ENCODE data around the gene RHOXF2B. TPM values are rescaled to one million over a fixed set of nuclear protein-coding genes. Genes with fewer than 3 reads are reported as not detected.
"Not testable (repeated sequence)": the region's sequence is repeated elsewhere in the genome, so short reads cannot be mapped to it uniquely, and the experiment has no call there.

The RHOXF2B gene
- total RNA-seq = not detected in 2 replicates

- intact Hi-C loops (cut with micrococcal nuclease) = not testable (repeated sequence)
Measured at GRCh38 chrX:120077590-120077989, at the start of gene RHOXF2B. Gene RHOXF2B (minus strand): TSS chrX:120077690. CDS start chrX:120077552, 138 bp downstream.

- intact Hi-C loops (cut with micrococcal nuclease) = no loop called here
Measured at GRCh38 chrX:120125444-120125843, 48.0 kb upstream of the RHOXF2B start.

- intact Hi-C loops (cut with micrococcal nuclease) = no loop called here
Measured at GRCh38 chrX:120120223-120120622, 42.7 kb upstream of the RHOXF2B start.

- intact Hi-C loops (cut with micrococcal nuclease) = no loop called here
Measured at GRCh38 chrX:120115438-120115963, 38.0 kb upstream of the RHOXF2B start, which contains the start of gene RHOXF1. Gene RHOXF1 (minus strand): TSS chrX:120115913. CDS start chrX:120115862, 51 bp downstream.

GRCh38 chrX:120111611-120112010, 34.1 kb upstream of the RHOXF2B start:
- intact Hi-C loops (cut with micrococcal nuclease) = no loop called here

- intact Hi-C loops (cut with micrococcal nuclease) = no loop called here
Measured at GRCh38 chrX:120109378-120109777, 31.9 kb upstream of the RHOXF2B start.

GRCh38 chrX:120104707-120105106, 27.2 kb upstream of the RHOXF2B start:
- intact Hi-C loops (cut with micrococcal nuclease) = not testable (repeated sequence)

- intact Hi-C loops (cut with micrococcal nuclease) = not testable (repeated sequence)
Measured at GRCh38 chrX:120101057-120101456, 23.6 kb upstream of the RHOXF2B start.

- intact Hi-C loops (cut with micrococcal nuclease) = no loop called here
Measured at GRCh38 chrX:120090208-120090607, 12.7 kb upstream of the RHOXF2B start.

GRCh38 chrX:120087289-120088017, 10.0 kb upstream of the RHOXF2B start:
- intact Hi-C loops (cut with micrococcal nuclease) = no loop called here

GRCh38 chrX:120085553-120086185, 8.2 kb upstream of the RHOXF2B start:
- intact Hi-C loops (cut with micrococcal nuclease) = not testable (repeated sequence)

GRCh38 chrX:120066169-120066568, 11.3 kb downstream of the RHOXF2B start:
- intact Hi-C loops (cut with micrococcal nuclease) = not testable (repeated sequence)

- intact Hi-C loops (cut with micrococcal nuclease) = not testable (repeated sequence)
Measured at GRCh38 chrX:120042712-120043111, 34.8 kb downstream of the RHOXF2B start.

GRCh38 chrX:120042247-120042646, 35.2 kb downstream of the RHOXF2B start:
- intact Hi-C loops (cut with micrococcal nuclease) = not testable (repeated sequence)

GRCh38 chrX:120040176-120040575, 37.3 kb downstream of the RHOXF2B start:
- intact Hi-C loops (cut with micrococcal nuclease) = not testable (repeated sequence)

GRCh38 chrX:120039087-120039733, 38.3 kb downstream of the RHOXF2B start:
- intact Hi-C loops (cut with micrococcal nuclease) = not testable (repeated sequence)

GRCh38 chrX:120036704-120037103, 40.8 kb downstream of the RHOXF2B start:
- intact Hi-C loops (cut with micrococcal nuclease) = no loop called here

GRCh38 chrX:120035522-120036309, 41.8 kb downstream of the RHOXF2B start:
- intact Hi-C loops (cut with micrococcal nuclease) = not testable (repeated sequence)

GRCh38 chrX:120029354-120029753, 48.1 kb downstream of the RHOXF2B start:
- intact Hi-C loops (cut with micrococcal nuclease) = no loop called here

GRCh38 chrX:120023259-120023658, 54.2 kb downstream of the RHOXF2B start:
- intact Hi-C loops (cut with micrococcal nuclease) = no loop called here

GRCh38 chrX:120022763-120023162, 54.7 kb downstream of the RHOXF2B start:
- intact Hi-C loops (cut with micrococcal nuclease) = no loop called here

Measured in T-helper 1 cell treated with Interleukin-12 subunit alpha and Interleukin-12 subunit beta and Interleukin-4 antibody, amounts not matched to agents 30 ng/mL and 1 ng/mL, for 36 hours (primary cell).